Thoracic aorta (tissue), 2 donors: Measurements from ENCODE around the gene SERPINB6. TPM values are rescaled to one million over a fixed set of nuclear protein-coding genes. Genes with fewer than 3 reads are reported as not detected.

Source experiments
- ATAC-seq: fragments of 150-250 bp; one replicate; pipeline ENCODE4 v1.8.0; 2017; ENCODE audit warnings: low read depth; ENCODE audit not compliant: insufficient number of reproducible peaks, low FRiP score
- DNase-seq: peaks from one replicate; pipeline ENCODE4 v3.0.0-alpha.2; 2020; ENCODE audit warnings: low spot score
- H3K27ac ChIP-seq, 2 donors: fragments of 200-600 bp; sonication (generic); 1 replicate in 1 of 2; 2 replicates in 1 of 2; pipeline ENCODE4 v1.5.1; 2016; ENCODE audit warnings: mild to moderate bottlenecking in 2 of 2, moderate library complexity in 2 of 2
- H3K27me3 ChIP-seq: fragments of 200-600 bp; sonication (generic); replicated peaks from 2 replicates; pipeline ENCODE4 v1.6.0; 2016; ENCODE audit warnings: mild to moderate bottlenecking; ENCODE audit not compliant: insufficient read depth
- H3K36me3 ChIP-seq: fragments of 200-600 bp; sonication (generic); one replicate; pipeline ENCODE4 v1.5.1; 2016
- H3K4me1 ChIP-seq, 2 donors: fragments of 200-600 bp; sonication (generic); 1 replicate in 1 of 2; 2 replicates in 1 of 2; pipeline versions ENCODE4 v1.5.1 to v1.6.0; 2016; ENCODE audit warnings: low read depth in 2 of 2, mild to moderate bottlenecking in 1 of 2; ENCODE audit not compliant: control insufficient read depth in 1 of 2
- H3K4me3 ChIP-seq: fragments of 200-600 bp; sonication (generic); 2 replicates; pipeline ENCODE4 v1.5.1; 2016; ENCODE audit warnings: mild to moderate bottlenecking
- H3K9me3 ChIP-seq: fragments of 200-600 bp; sonication (generic); 2 replicates; pipeline ENCODE4 v1.5.1; 2016
- CTCF ChIP-seq: fragments of 200-600 bp; sonication (generic); IDR thresholded peaks from one replicate; pipeline ENCODE4 v1.5.1; 2019; ENCODE audit warnings: antibody characterized with exemption
- total RNA-seq, 2 donors: library from RNA; depleted of rRNA; stranded (reverse); fragments of >200 nt; gene quantifications; one replicate each; pipeline versions ENCODE4 v1.1.0 to v1.2.3, GENCODE V29; 2016

SERPINB6 gene
- total RNA-seq, 2 donors from 2014 or later, result 161 to 180 TPM

DNA sequence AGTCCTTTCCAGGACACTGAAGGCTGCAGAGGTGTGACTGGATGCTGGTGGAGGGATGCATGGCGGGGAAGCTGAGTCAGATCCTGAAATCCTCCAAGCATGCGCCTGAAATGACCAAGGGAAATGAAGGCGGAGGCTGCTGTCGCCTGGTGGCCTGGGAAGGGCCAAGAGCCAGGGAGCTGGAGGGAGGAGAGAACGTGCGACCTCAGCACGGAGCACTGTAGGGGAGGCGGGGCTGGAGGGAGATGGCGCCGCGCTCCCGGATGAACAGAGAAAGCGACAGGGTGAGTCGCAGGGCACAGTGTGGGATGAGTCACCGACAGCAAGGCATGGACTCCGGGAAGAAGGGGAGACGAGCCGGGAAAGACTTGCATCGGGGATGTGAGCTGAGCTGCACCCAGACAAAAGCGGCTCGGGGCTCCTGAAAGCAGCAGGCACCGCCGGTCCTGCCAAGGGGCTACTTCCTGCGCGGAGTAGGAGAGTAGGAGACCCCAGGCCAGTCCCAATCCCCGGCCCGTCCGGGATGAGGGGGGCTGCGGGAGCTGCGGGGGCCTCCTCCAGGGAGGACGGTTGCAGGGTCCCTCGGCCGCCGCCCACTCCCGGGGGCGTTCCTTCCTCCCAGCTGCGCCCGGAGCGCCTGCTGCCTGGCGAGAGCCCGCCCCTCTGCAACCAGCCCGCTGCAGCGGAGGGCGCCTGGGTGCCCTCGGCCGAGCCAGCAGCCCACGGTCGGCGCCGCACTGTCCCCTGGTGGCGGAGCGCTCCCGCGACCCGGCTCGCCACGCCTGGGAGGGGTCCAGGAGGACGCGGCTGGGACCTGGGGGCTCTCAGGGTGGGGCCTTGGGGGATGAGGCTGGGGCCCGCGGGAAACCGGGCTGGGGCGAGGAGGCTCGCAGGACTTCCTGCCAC is 17.3 kb upstream of the SERPINB6 start:
- peak overlapping the region; percentile 82 to 92 for H3K27ac ChIP-seq
- peak overlapping the region; percentile 71 for H3K4me3 ChIP-seq
- peak; percentile 79 for ATAC-seq
- no peaks in the 10 kb centered on the region for H3K9me3 ChIP-seq
- peak; percentile 92 for DNase-seq
- peak; percentile 97 for TF ChIP-seq CTCF
- no peaks in the 10 kb centered on the region for H3K27me3 ChIP-seq
- H3K4me1 ChIP-seq, result peaks cover 6 to 22% of the 10 kb centered on the region in 2 donors
- no peaks in the 10 kb centered on the region for H3K36me3 ChIP-seq

- peak overlapping the region; percentile 82 to 92 for H3K27ac ChIP-seq
- TF ChIP-seq CTCF, result no peak
- no peak for ATAC-seq
Observed at GRCh38 chr6:2988094-2988425, 16.7 kb upstream of the SERPINB6 start.

DNA sequence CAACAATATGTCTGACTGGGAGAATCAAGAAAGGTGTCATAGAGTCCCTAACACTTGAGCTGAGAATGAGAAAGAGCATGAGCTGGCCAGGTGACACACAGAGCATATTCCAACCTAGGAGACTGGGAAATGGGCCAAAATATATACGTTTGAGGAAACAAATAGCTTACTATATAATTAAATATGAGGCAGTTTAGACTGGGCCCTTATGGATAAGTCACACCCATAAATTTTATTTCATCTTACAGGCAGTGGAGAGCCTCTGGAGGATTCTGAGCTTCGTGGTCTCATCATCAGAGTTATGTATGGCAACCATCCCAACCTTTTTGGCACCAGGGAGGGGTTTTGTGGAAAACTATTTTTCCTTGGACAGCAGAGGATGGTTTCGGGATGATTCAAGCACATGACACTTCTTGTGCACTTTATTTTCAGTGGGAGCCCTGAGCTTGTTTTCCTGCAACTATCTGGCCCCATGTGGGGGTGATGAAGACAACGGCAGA is 15.4 kb upstream of the SERPINB6 start:
- no peak for ATAC-seq
- no peaks in the 10 kb centered on the region for H3K9me3 ChIP-seq

More at GRCh38 chr6:2988094-2988425, 16.7 kb upstream of the SERPINB6 start:
- no peaks in the 10 kb centered on the region for H3K9me3 ChIP-seq
- no peaks in the 10 kb centered on the region for H3K27me3 ChIP-seq
- no peak for DNase-seq
- H3K4me3 ChIP-seq, result peak overlapping the region; percentile 71
- H3K4me1 ChIP-seq, result peaks cover 6 to 22% of the 10 kb centered on the region in 2 donors
- H3K36me3 ChIP-seq, result no peaks in the 10 kb centered on the region

GRCh38 chr6:2984738-2985406 is 13.5 kb upstream of the SERPINB6 start:
- H3K27me3 ChIP-seq, result no peaks in the 10 kb centered on the region
- H3K4me1 ChIP-seq, result peaks cover 13 to 38% of the 10 kb centered on the region in 2 donors
- no peak overlapping the region for H3K4me3 ChIP-seq
- H3K9me3 ChIP-seq, result no peaks in the 10 kb centered on the region
- no peak overlapping the region for H3K27ac ChIP-seq
- no peak for DNase-seq
- ATAC-seq, result no peak
- TF ChIP-seq CTCF, result no peak
- no peaks in the 10 kb centered on the region for H3K36me3 ChIP-seq

More for the DNA sequence above, 15.4 kb upstream of the SERPINB6 start:
- Histone ChIP-seq H3K4me1 (peaks cover 13 to 33% of the 10 kb centered on the region in 2 donors), H3K4me3 (no peak overlapping the region), H3K27me3 (no peaks in the 10 kb centered on the region), H3K27ac (peak overlapping the region in 1 of 2 donors; percentile 82), H3K36me3 (no peaks in the 10 kb centered on the region)
- TF ChIP-seq CTCF, result no peak
- no peak for DNase-seq

DNA sequence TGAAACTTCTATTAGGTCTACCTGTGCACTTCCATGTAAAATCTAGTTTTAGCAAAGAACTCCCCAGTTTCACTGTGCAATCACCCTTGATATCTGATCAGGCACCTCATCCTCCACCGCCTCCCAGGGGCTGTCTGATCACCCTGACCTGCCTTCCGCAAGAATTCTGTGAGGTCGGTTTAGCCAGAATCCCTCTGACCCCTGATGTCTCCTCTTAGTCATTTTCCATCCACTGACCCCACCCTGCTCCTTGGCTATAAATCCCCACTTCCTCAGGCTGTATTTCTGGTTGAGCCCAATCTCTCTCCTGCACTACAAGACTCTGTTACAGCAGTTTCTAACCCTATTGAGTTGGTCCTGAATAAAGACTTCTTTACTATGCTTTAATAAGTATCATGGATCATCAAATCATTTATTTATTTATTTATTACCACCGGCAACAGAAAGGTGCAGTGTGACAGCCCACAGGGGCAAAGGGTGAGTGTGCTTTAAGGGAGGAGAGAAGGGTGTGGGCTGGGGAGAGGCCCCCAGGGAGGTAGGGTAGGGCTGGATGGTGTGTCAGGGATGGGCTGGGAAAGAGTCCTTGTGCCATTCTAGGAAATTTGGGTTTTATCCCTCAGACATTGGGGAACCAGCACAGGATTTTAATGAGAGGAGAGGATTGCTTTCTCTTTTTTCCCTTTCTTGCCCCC is 11.2 kb upstream of the SERPINB6 start:
- Histone ChIP-seq H3K4me1 (peaks cover 10 to 31% of the 10 kb centered on the region in 2 donors), H3K4me3 (no peak overlapping the region), H3K27ac (peak overlapping the region; percentile 87 to 88), H3K27me3 (no peaks in the 10 kb centered on the region), H3K9me3 (no peaks in the 10 kb centered on the region), H3K36me3 (no peaks in the 10 kb centered on the region)
- ATAC-seq (no peak), DNase-seq (no peak)
- no peak for TF ChIP-seq CTCF
